Prostate gland (tissue), 2 donors: ENCODE data around the gene PIGV. TPM values are rescaled to one million over a fixed set of nuclear protein-coding genes. Genes with fewer than 3 reads are reported as not detected.

Experiments
- DNase-seq: peaks from one replicate; pipeline ENCODE4 v3.0.0-alpha.2; 2019; ENCODE audit warnings: low spot score
- H3K27ac ChIP-seq, 2 donors: fragments of 200-600 bp; sonication (generic); 2 replicates each; pipeline ENCODE4 v1.5.1; 2017 to 2019
- H3K27me3 ChIP-seq: fragments of 200-600 bp; sonication (generic); replicated peaks from 2 replicates; pipeline ENCODE4 v1.5.1; 2019; ENCODE audit not compliant: insufficient read depth
- H3K36me3 ChIP-seq, 2 donors: fragments of 200-600 bp; sonication (generic); 1 replicate in 1 of 2; 2 replicates in 1 of 2; pipeline versions ENCODE4 v1.5.1 to v1.8.1; 2017 to 2019
- H3K4me1 ChIP-seq: fragments of 200-600 bp; sonication (generic); replicated peaks from 2 replicates; pipeline ENCODE4 v1.5.1; 2019
- H3K4me3 ChIP-seq, 2 donors: fragments of 200-600 bp; sonication (generic); 2 replicates each; pipeline ENCODE4 v1.5.1; 2017 to 2019
- H3K9me3 ChIP-seq: fragments of 200-600 bp; sonication (generic); 2 replicates; pipeline ENCODE4 v1.5.1; 2017
- CTCF ChIP-seq, 4 experiments: fragments of 200-600 bp in 2 of 4; fragments of 450-650 bp in 2 of 4; sonication (generic) in 2 of 4; IDR thresholded peaks; 1 replicate in 3 of 4; 2 replicates in 1 of 4; pipeline ENCODE4 v1.5.1; 2016 to 2019; ENCODE audit warnings: antibody characterized with exemption in 4 of 4, mild to moderate bottlenecking in 2 of 4, moderate library complexity in 2 of 4
- POLR2A ChIP-seq: fragments of 450-650 bp; IDR thresholded peaks from one replicate; pipeline ENCODE4 v1.6.1; 2016; ENCODE audit warnings: antibody characterized with exemption, mild to moderate bottlenecking
- POLR2AphosphoS5 ChIP-seq: sonication (generic); formaldehyde crosslinking; IDR thresholded peaks from one replicate; pipeline ENCODE4 v1.6.1; 2017; ENCODE audit warnings: antibody characterized with exemption
- WGBS: methylation state at CpG from one replicate; pipeline ENCODE4 v1.1.5; 2018; 5-methylcytosine and 5-hydroxymethylcytosine counted together
- intact Hi-C: fragments of 100-400 bp; cut with DNase I; formaldehyde crosslinking; loops from one replicate; pipeline ENCODE4 v1.14.2; 2022
- total RNA-seq, 2 donors: library from RNA; depleted of rRNA; stranded (reverse); fragments of >200 nt; gene quantifications; one replicate each; pipeline ENCODE4 v1.1.0, GENCODE V29; 2016

The PIGV gene
- total RNA-seq, 2 donors from 2014 or later: 26.4 to 32.4 TPM

GRCh38 chr1:26780344-26780957, 7.3 kb upstream of the PIGV start:
- H3K36me3 ChIP-seq: peaks cover 0 to 19% of the 10 kb centered on the region in 2 donors
- H3K4me3 ChIP-seq: no peak overlapping the region
- H3K27me3 ChIP-seq: no peaks in the 10 kb centered on the region
- intact Hi-C loops: no loop called here
- H3K27ac ChIP-seq: no peak overlapping the region
- TF ChIP-seq POLR2A (no peak), CTCF (IDR thresholded peaks at IDR 0.05) (no peak), POLR2AphosphoS5 (no peak)
- 87% methylated on average over 21 of the region's 21 CpGs for WGBS
- H3K4me1 ChIP-seq: no peaks in the 10 kb centered on the region
- no peak for DNase-seq
- H3K9me3 ChIP-seq: no peaks in the 10 kb centered on the region

GRCh38 chr1:26781206-26781825, 6.4 kb upstream of the PIGV start:
- no peak for DNase-seq
- H3K27ac ChIP-seq: no peak overlapping the region
- WGBS: 57% methylated on average over 11 of the region's 11 CpGs
- H3K27me3 ChIP-seq: no peaks in the 10 kb centered on the region
- H3K9me3 ChIP-seq: no peaks in the 10 kb centered on the region
- intact Hi-C loops: no loop called here
- H3K4me3 ChIP-seq: no peak overlapping the region
- TF ChIP-seq POLR2AphosphoS5 (no peak), CTCF (IDR thresholded peaks at IDR 0.05) (no peak), POLR2A (no peak)
- H3K4me1 ChIP-seq: peaks cover 2% of the 10 kb centered on the region
- peaks cover 0 to 19% of the 10 kb centered on the region in 2 donors for H3K36me3 ChIP-seq

GRCh38 chr1:26782521-26783212, 5.1 kb upstream of the PIGV start:
- Histone ChIP-seq H3K36me3 (peaks cover 0 to 19% of the 10 kb centered on the region in 2 donors), H3K27me3 (no peaks in the 10 kb centered on the region), H3K4me1 (peaks cover 12% of the 10 kb centered on the region), H3K9me3 (no peaks in the 10 kb centered on the region), H3K27ac (no peak overlapping the region), H3K4me3 (no peak overlapping the region)
- 58% methylated on average over 3 of the region's 3 CpGs for WGBS
- intact Hi-C loops: no loop called here
- DNase-seq: no peak
- TF ChIP-seq POLR2AphosphoS5 (no peak), POLR2A (no peak)

GRCh38 chr1:26783646-26784022, 4.1 kb upstream of the PIGV start:
- no peak for DNase-seq
- Histone ChIP-seq H3K4me1 (peaks cover 12% of the 10 kb centered on the region), H3K27ac (peak overlapping the region in 1 of 2 donors; percentile 30), H3K4me3 (no peak overlapping the region), H3K9me3 (no peaks in the 10 kb centered on the region), H3K36me3 (peaks cover 0 to 16% of the 10 kb centered on the region in 2 donors), H3K27me3 (no peaks in the 10 kb centered on the region)
- no peak for TF ChIP-seq CTCF (IDR thresholded peaks at IDR 0.05)
- TF ChIP-seq POLR2A: no peak
- no peak for TF ChIP-seq POLR2AphosphoS5
- WGBS: 82% methylated on average over 5 of the region's 5 CpGs
- intact Hi-C loops: no loop called here

GRCh38 chr1:26784023-26784871, 3.5 kb upstream of the PIGV start:
- Histone ChIP-seq H3K27ac (peak overlapping the region in 1 of 2 donors; percentile 30), H3K4me1 (peaks cover 12% of the 10 kb centered on the region), H3K36me3 (peaks cover 0 to 12% of the 10 kb centered on the region in 2 donors), H3K4me3 (no peak overlapping the region), H3K9me3 (no peaks in the 10 kb centered on the region), H3K27me3 (no peaks in the 10 kb centered on the region)
- TF ChIP-seq POLR2A (no peak), CTCF (IDR thresholded peaks at IDR 0.05) (no peak), POLR2AphosphoS5 (no peak)
- WGBS: 87% methylated on average over 2 of the region's 2 CpGs
- peak; percentile 16 for DNase-seq
- intact Hi-C loops: no loop called here
